GM12873 (cell line): ENCODE results near the gene HIVEP3.

Experiments
- CTCF ChIP-seq: IDR thresholded peaks from 2 replicates; pipeline ENCODE4 v1.5.1; 2012; ENCODE audit warnings: low read depth, mild to moderate bottlenecking, moderate library complexity, low read length, control low read depth; ENCODE audit not compliant: insufficient read depth; ENCODE audit errors: missing control alignments

HIVEP3 gene

GRCh38 chr1:41502912-41503311, 415.8 kb downstream of the HIVEP3 start:
- TF ChIP-seq CTCF, result no peak

- no peak for TF ChIP-seq CTCF
Observed at GRCh38 chr1:41501581-41501980, 417.1 kb downstream of the HIVEP3 start.

GRCh38 chr1:41500781-41501518, 417.8 kb downstream of the HIVEP3 start:
- no peak for TF ChIP-seq CTCF

GRCh38 chr1:41500378-41500777, 418.3 kb downstream of the HIVEP3 start:
- TF ChIP-seq CTCF, result no peak

GRCh38 chr1:41499591-41499990, 419.1 kb downstream of the HIVEP3 start:
- TF ChIP-seq CTCF, result no peak

- no peak for TF ChIP-seq CTCF
Observed at GRCh38 chr1:41498804-41499203, 419.9 kb downstream of the HIVEP3 start.

- no peak for TF ChIP-seq CTCF
Observed at GRCh38 chr1:41498391-41498790, 420.3 kb downstream of the HIVEP3 start.
